HepG2 (cell line): Measurements from ENCODE around the gene TSLP. TPM values are rescaled to one million over a fixed set of nuclear protein-coding genes. Genes with fewer than 3 reads are reported as not detected.

Source experiments
- ELK4 ChIP-seq: sonication (generic); formaldehyde crosslinking; IDR thresholded peaks from 2 replicates; pipeline ENCODE4 v1.9.0; 2021; ENCODE audit warnings: missing genetic modification reagents, borderline replicate concordance
- FOXJ3 ChIP-seq: sonication (generic); formaldehyde crosslinking; IDR thresholded peaks from 2 replicates; pipeline ENCODE4 v1.4.0; 2020; ENCODE audit warnings: missing genetic modification reagents, mild to moderate bottlenecking, borderline replicate concordance
- HDAC6 ChIP-seq: fragments of 200-600 bp; sonication (generic); IDR thresholded peaks from 2 replicates; pipeline ENCODE4 v1.7.0; 2017; ENCODE audit warnings: mild to moderate bottlenecking, antibody characterized with exemption, low read length, low read depth
- KIAA2018 ChIP-seq: sonication (generic); formaldehyde crosslinking; IDR thresholded peaks from 2 replicates; pipeline ENCODE4 v1.5.0; 2020; ENCODE audit warnings: mild to moderate bottlenecking, missing genetic modification reagents, borderline replicate concordance
- MXD3 ChIP-seq: IDR thresholded peaks from 2 replicates; pipeline ENCODE4 v1.6.1; 2016; ENCODE audit warnings: mild to moderate bottlenecking, missing biosample characterization, missing genetic modification reagents
- NCOA5 ChIP-seq: sonication (generic); formaldehyde crosslinking; IDR thresholded peaks from 2 replicates; pipeline ENCODE4 v1.4.0; 2020; ENCODE audit warnings: missing genetic modification reagents
- RFXANK ChIP-seq: IDR thresholded peaks from 2 replicates; pipeline ENCODE4 v1.6.1; 2016
- SNRNP70 ChIP-seq: fragments of 200-400 bp; formaldehyde crosslinking; IDR thresholded peaks from 2 replicates; pipeline ENCODE4 v1.6.1; 2017; ENCODE audit warnings: mild to moderate bottlenecking, low read depth, low read length, moderate library complexity
- SOX6 ChIP-seq, 2 experiments: fragments of 450-650 bp in 1 of 2; sonication (generic) in 1 of 2; formaldehyde crosslinking in 1 of 2; IDR thresholded peaks; 2 replicates each; pipeline versions ENCODE4 v1.4.0 to v1.6.1; 2017 to 2020; ENCODE audit warnings: antibody characterized with exemption in 1 of 2, mild to moderate bottlenecking in 1 of 2, missing genetic modification reagents in 1 of 2
- TBL1XR1 ChIP-seq: fragments of 150-350 bp; IDR thresholded peaks from 2 replicates; pipeline ENCODE4 v1.6.1; 2014; ENCODE audit warnings: borderline replicate concordance, low read length; ENCODE audit not compliant: partially characterized antibody
- TCF7L2 ChIP-seq: IDR thresholded peaks from 2 replicates; pipeline ENCODE4 v1.6.1; 2011; ENCODE audit warnings: mild to moderate bottlenecking, low read depth, low read length, moderate library complexity
- ZBTB3 ChIP-seq: sonication (generic); formaldehyde crosslinking; IDR thresholded peaks from 2 replicates; pipeline ENCODE4 v1.4.0; 2020; ENCODE audit warnings: low read depth, mild to moderate bottlenecking, moderate library complexity, missing genetic modification reagents, borderline replicate concordance
- ZMYM3 ChIP-seq: sonication (generic); formaldehyde crosslinking; IDR thresholded peaks from 2 replicates; pipeline ENCODE4 v1.5.1; 2020; ENCODE audit warnings: mild to moderate bottlenecking, missing genetic modification reagents
- ZNF251 ChIP-seq: sonication (generic); formaldehyde crosslinking; IDR thresholded peaks from 2 replicates; pipeline ENCODE4 v1.9.0; 2021; ENCODE audit warnings: mild to moderate bottlenecking, missing genetic modification reagents
- ZNF282 ChIP-seq: fragments of 450-650 bp; IDR thresholded peaks from 2 replicates; pipeline ENCODE4 v1.6.1; 2018; ENCODE audit not compliant: partially characterized antibody
- ZNF337 ChIP-seq: sonication (generic); formaldehyde crosslinking; IDR thresholded peaks from 2 replicates; pipeline ENCODE4 v1.5.1; 2020; ENCODE audit warnings: missing genetic modification reagents, low read depth, mild to moderate bottlenecking, borderline replicate concordance
- ZNF547 ChIP-seq: sonication (generic); formaldehyde crosslinking; IDR thresholded peaks from 2 replicates; pipeline ENCODE4 v1.5.1; 2020; ENCODE audit warnings: mild to moderate bottlenecking, missing genetic modification reagents
- ZNF614 ChIP-seq: IDR thresholded peaks from 2 replicates; pipeline ENCODE4 v1.6.1; 2018; ENCODE audit warnings: missing biosample characterization, missing genetic modification reagents, inconsistent platforms, borderline replicate concordance
- ZNF781 ChIP-seq: sonication (generic); formaldehyde crosslinking; IDR thresholded peaks from 2 replicates; pipeline ENCODE4 v1.5.1; 2020; ENCODE audit warnings: borderline replicate concordance, mild to moderate bottlenecking, missing genetic modification reagents; ENCODE audit errors: not compliant biosample characterization
- polyA plus RNA-seq, 8 experiments: library from polyadenylated mRNA; depleted of rRNA in 3 of 8; stranded (reverse) in 7 of 8; unstranded in 1 of 8; fragments of >200 nt; fragmentation: Illumina TruSeq in 4 of 8; extraction: Trizol in 4 of 8; gene quantifications; 2 replicates each; pipeline versions ENCODE4 v1.2.1 to v1.2.3, GENCODE V29; 2011 to 2016; ENCODE audit warnings: low read depth in 4 of 8, missing spikeins in 1 of 8, mixed read lengths in 1 of 8; ENCODE audit not compliant: insufficient read depth in 1 of 8
- total RNA-seq, 5 experiments: library from RNA; depleted of rRNA; stranded (reverse); fragments of >200 nt; fragmentation: Illumina TruSeq; extraction: Trizol; gene quantifications; 2 replicates each; pipeline ENCODE4 v1.2.3, GENCODE V29; 2016; ENCODE audit warnings: low read depth in 1 of 5

TSLP gene
- total and polyA plus RNA-seq, 2 of the 13 experiments (the other 11 are each of a cell fraction or from before 2014, with no cell fraction given): not detected

- TF ChIP-seq ZNF337 (CRISPR knock-in tag) (peak; percentile 83; the same call in 1 of the 2 replicates), FOXJ3 (CRISPR knock-in tag) (peak; percentile 81), ZNF547 (CRISPR knock-in tag) (peak; percentile 98), ZMYM3 (CRISPR knock-in tag) (peak; percentile 75; the same call in 1 of the 2 replicates), SOX6 (IDR thresholded peaks at IDR 0.05) (no peak), SOX6 (CRISPR knock-in tag; IDR thresholded peaks at IDR 0.05) (peak; percentile 95), MXD3 (CRISPR knock-in tag) (peak; percentile 93), ELK4 (CRISPR knock-in tag) (no peak; the same call in 1 of the 2 replicates), ZNF781 (peak; percentile 99), ZNF251 (CRISPR knock-in tag) (0 out of 2 replicates have a peak, but pooled peaks have one; percentile 76), RFXANK (no peak), KIAA2018 (0 out of 2 replicates have a peak, but pooled peaks have one; percentile 34), TBL1XR1 (peak; percentile 83), NCOA5 (CRISPR knock-in tag) (no peak), ZNF614 (CRISPR knock-in tag) (peak; percentile 97), HDAC6 (no peak), ZNF282 (no peak), TCF7L2 (no peak), ZBTB3 (CRISPR knock-in tag) (peak; percentile 78; the same call in 1 of the 2 replicates), SNRNP70 (no peak)
These were observed 20.7 kb downstream of the TSLP start, which contains the start of gene WDR36 (continued) for GRCh38 chr5:111092062-111092853.
